Measurements from ENCODE around the gene TJAP1.

DNA sequence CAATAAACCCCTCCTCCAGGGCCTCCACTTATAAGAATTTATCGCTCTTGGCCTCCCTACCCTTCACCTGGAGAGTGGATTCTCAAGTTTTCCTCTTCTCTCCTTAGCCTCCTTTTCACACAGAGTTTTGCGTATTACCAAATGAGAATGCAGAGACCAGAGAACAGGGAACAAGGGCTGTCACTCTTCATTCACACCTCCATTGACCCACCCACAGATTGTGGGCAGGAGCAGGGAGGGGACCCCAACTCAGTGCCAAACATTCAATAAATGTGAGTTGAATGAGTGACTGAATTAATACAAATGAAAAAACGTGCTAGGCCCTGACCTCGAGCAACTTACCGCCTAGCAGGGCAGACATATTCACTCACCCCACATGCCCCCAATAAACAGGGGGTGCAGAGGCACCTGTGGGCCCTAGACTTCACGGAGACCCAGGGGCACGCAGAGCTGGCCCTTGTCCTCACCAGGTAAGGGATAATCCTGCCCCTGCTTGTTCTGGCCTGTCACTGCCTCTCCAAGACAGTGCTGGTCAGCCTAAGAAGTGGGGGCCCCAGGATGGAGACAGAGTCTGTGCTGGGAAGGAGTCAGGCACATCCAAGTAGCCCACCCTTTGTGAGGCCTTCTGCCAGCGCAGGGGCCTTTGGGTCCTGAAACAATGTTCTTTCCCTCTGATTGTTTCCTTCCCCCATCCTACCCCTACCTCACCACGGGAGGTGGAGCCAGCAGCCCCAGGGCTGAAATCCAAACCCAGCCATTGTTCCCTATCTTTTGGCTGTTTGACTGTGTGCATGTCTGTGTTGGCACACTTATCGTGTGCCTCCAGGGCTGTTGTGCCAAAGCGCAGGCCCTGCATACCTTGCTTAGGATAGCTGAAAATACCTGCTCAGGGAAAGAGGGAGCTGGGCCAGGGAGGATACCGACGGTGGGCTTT is 8.4 kb upstream of the TJAP1 start:
- TF ChIP-seq, protein P1, sequence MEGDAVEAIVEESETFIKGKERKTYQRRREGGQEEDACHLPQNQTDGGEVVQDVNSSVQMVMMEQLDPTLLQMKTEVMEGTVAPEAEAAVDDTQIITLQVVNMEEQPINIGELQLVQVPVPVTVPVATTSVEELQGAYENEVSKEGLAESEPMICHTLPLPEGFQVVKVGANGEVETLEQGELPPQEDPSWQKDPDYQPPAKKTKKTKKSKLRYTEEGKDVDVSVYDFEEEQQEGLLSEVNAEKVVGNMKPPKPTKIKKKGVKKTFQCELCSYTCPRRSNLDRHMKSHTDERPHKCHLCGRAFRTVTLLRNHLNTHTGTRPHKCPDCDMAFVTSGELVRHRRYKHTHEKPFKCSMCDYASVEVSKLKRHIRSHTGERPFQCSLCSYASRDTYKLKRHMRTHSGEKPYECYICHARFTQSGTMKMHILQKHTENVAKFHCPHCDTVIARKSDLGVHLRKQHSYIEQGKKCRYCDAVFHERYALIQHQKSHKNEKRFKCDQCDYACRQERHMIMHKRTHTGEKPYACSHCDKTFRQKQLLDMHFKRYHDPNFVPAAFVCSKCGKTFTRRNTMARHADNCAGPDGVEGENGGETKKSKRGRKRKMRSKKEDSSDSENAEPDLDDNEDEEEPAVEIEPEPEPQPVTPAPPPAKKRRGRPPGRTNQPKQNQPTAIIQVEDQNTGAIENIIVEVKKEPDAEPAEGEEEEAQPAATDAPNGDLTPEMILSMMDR (IDR thresholded peaks at IDR 0.05) = no peak
- no peak for TF ChIP-seq EZH2phosphoT487 (IDR thresholded peaks at IDR 0.05)
- no peak for TF ChIP-seq EZH2 (IDR thresholded peaks at IDR 0.05)

Data from neural progenitor cell (in vitro differentiated cells).